ENCODE measurements around the gene MRFAP1. TPM values are rescaled to one million over a fixed set of nuclear protein-coding genes. Genes with fewer than 3 reads are reported as not detected.

MRFAP1 gene
- total and polyA plus RNA-seq, 2 donors (not counting 1 experiment from before 2014, with no cell fraction given) = 54.8 to 113 TPM

DNA sequence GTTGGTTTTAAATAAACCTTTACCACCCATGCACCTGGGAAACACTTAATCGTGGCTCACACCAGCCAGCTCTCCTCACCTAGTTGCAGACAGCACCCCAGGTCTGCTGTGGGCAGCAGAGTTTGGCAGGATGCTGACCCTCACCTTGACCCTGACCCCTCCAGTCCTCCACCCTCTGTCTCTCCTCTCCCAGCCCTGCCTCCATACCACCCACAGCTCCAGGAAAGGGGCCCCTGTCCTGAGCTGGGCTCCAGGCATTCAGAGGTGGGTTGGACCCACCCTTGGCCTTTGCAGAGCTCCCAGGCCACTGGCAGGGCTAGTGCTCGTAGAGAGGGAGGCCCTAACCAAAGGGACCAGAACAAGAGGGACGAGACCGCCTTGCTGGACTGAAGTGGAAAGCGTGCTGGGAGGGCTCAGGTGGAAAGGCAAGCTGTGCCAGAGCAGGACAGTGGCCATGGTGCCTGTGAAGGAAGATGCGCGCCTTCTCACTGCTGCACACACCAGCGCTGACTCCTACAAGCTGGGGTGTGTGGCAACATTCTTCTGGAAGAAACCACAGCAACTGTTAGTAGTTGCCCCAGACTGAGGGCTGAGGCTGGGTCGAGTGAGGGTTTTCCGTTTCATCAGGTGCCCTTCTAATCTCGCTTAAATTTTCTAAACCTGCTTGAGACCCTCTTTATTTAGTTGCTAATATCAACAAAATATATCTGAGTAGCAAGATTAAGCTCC is 42.5 kb downstream of the MRFAP1 start:
- H3K4me3 ChIP-seq (ENCODE audit: control extremely low read depth in 1 of 5, extremely low read depth in 1 of 5, insufficient read depth in 1 of 5, low read depth in 2 of 5, low read length in 4 of 5) = no peak overlapping the region
- ATAC-seq (ENCODE audit: low read depth) (no peak), DNase-seq (no peak)
- Mint-ChIP-seq H3K4me3 (no peak overlapping the region), H3K27me3 (peaks cover 4% of the 10 kb centered on the region), H3K4me1 (peaks cover 2% of the 10 kb centered on the region), H3K9me3 (ENCODE audit: insufficient read depth) (no peaks in the 10 kb centered on the region), H3K27ac (no peak overlapping the region)
- H3K79me2 ChIP-seq (ENCODE audit: control insufficient read depth, insufficient read depth, low read length) = peaks cover 21% of the 10 kb centered on the region
- intact Hi-C loops (cut with micrococcal nuclease) = no loop called here
- no peak overlapping the region for H3K27ac ChIP-seq (ENCODE audit: low read length in 2 of 2)
- no peaks in the 10 kb centered on the region for H3K4me1 ChIP-seq (ENCODE audit: control insufficient read depth in 2 of 2, insufficient read depth in 2 of 2, low read length in 2 of 2)
- H3K27me3 ChIP-seq (replicated peaks in 1 of 4; ENCODE audit: control extremely low read depth in 1 of 4, control insufficient read depth in 3 of 4, insufficient read depth in 4 of 4, low read length in 3 of 4) = peaks cover 0 to 2% (median 0%) of the 10 kb centered on the region in 4 experiments
- no peaks in the 10 kb centered on the region for H4K20me1 ChIP-seq (ENCODE audit: control insufficient read depth, insufficient read depth, low read length, poor library complexity, severe bottlenecking)
- CTCF ChIA-PET = no interaction called here
- peaks cover 0 to 10% (median 2%) of the 10 kb centered on the region in 3 donors for H3K9me3 ChIP-seq (ENCODE audit: control extremely low read depth in 1 of 3, control insufficient read depth in 2 of 3, insufficient read depth in 1 of 3, low read length in 2 of 3)
- 86% methylated on average over 5 of the region's 11 CpGs for WGBS (ENCODE audit: insufficient coverage)
- H2AFZ ChIP-seq (ENCODE audit: insufficient read depth, low read depth, low read length, poor library complexity, severe bottlenecking) = no peak overlapping the region
- TF ChIP-seq EZH2 (IDR thresholded peaks at IDR 0.05; ENCODE audit: borderline replicate concordance, insufficient read depth, low read depth, low read length, poor library complexity, severe bottlenecking) = no peak
- TF ChIP-seq, protein P1, sequence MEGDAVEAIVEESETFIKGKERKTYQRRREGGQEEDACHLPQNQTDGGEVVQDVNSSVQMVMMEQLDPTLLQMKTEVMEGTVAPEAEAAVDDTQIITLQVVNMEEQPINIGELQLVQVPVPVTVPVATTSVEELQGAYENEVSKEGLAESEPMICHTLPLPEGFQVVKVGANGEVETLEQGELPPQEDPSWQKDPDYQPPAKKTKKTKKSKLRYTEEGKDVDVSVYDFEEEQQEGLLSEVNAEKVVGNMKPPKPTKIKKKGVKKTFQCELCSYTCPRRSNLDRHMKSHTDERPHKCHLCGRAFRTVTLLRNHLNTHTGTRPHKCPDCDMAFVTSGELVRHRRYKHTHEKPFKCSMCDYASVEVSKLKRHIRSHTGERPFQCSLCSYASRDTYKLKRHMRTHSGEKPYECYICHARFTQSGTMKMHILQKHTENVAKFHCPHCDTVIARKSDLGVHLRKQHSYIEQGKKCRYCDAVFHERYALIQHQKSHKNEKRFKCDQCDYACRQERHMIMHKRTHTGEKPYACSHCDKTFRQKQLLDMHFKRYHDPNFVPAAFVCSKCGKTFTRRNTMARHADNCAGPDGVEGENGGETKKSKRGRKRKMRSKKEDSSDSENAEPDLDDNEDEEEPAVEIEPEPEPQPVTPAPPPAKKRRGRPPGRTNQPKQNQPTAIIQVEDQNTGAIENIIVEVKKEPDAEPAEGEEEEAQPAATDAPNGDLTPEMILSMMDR (IDR thresholded peaks at IDR 0.05) = no peak
- peaks cover 0 to 3% of the 10 kb centered on the region in 2 experiments for H3K36me3 ChIP-seq (replicated peaks in 1 of 2; ENCODE audit: control extremely low read depth in 1 of 2, control insufficient read depth in 1 of 2, extremely low read depth in 1 of 2, insufficient read depth in 2 of 2, low read length in 1 of 2)
- POLR2A ChIA-PET = no interaction called here
- no peak overlapping the region for H3K4me2 ChIP-seq (replicated peaks; ENCODE audit: low read depth, low read length, poor library complexity, severe bottlenecking)
- H3K9ac ChIP-seq (ENCODE audit: low read length) = no peak overlapping the region

DNA sequence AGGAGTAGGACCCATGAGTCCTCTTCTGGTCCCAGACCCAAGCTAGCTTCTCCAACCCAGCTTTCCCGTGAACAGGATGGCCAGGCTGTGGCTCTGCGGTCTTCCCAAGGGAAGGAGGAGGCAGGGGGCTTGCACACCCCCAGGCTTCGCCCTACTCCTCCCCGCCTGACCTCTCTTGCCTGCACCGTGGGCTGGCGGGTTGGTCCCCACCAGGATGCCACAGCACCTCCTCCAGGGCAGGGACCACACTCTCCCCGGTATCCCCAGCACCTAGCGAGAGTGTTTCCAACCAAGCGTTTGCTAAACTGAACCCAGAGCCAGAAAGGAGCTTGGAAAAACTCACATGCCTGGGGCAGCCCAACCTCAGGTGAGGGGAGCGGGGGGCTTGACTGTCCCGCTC is 44.2 kb downstream of the MRFAP1 start:
- Histone ChIP-seq H3K9me3 (ENCODE audit: control extremely low read depth in 1 of 3, control insufficient read depth in 2 of 3, insufficient read depth in 1 of 3, low read length in 2 of 3) (peaks cover 0 to 10% (median 2%) of the 10 kb centered on the region in 3 donors), H3K27me3 (replicated peaks in 1 of 4; ENCODE audit: control extremely low read depth in 1 of 4, control insufficient read depth in 3 of 4, insufficient read depth in 4 of 4, low read length in 3 of 4) (peaks cover 0 to 14% (median 0%) of the 10 kb centered on the region in 4 experiments), H3K79me2 (ENCODE audit: control insufficient read depth, insufficient read depth, low read length) (peaks cover 16% of the 10 kb centered on the region), H3K4me3 (ENCODE audit: control extremely low read depth in 1 of 5, extremely low read depth in 1 of 5, insufficient read depth in 1 of 5, low read depth in 2 of 5, low read length in 4 of 5) (no peak overlapping the region), H3K27ac (ENCODE audit: low read length in 2 of 2) (no peak overlapping the region), H3K36me3 (replicated peaks in 1 of 2; ENCODE audit: control extremely low read depth in 1 of 2, control insufficient read depth in 1 of 2, extremely low read depth in 1 of 2, insufficient read depth in 2 of 2, low read length in 1 of 2) (no peaks in the 10 kb centered on the region), H3K9ac (ENCODE audit: low read length) (no peak overlapping the region), H4K20me1 (ENCODE audit: control insufficient read depth, insufficient read depth, low read length, poor library complexity, severe bottlenecking) (no peaks in the 10 kb centered on the region), H3K4me2 (replicated peaks; ENCODE audit: low read depth, low read length, poor library complexity, severe bottlenecking) (no peak overlapping the region), H2AFZ (ENCODE audit: insufficient read depth, low read depth, low read length, poor library complexity, severe bottlenecking) (no peak overlapping the region), H3K4me1 (ENCODE audit: control insufficient read depth in 2 of 2, insufficient read depth in 2 of 2, low read length in 2 of 2) (no peaks in the 10 kb centered on the region)
- DNase-seq (no peak), ATAC-seq (ENCODE audit: low read depth) (no peak)
- H3K4me1 Mint-ChIP-seq = no peaks in the 10 kb centered on the region
- no peak overlapping the region for H3K27ac Mint-ChIP-seq
- no peak for TF ChIP-seq EZH2 (IDR thresholded peaks at IDR 0.05; ENCODE audit: borderline replicate concordance, insufficient read depth, low read depth, low read length, poor library complexity, severe bottlenecking)
- H3K27me3 Mint-ChIP-seq = peaks cover 4% of the 10 kb centered on the region
- 94% methylated on average over 10 of the region's 11 CpGs for WGBS (ENCODE audit: insufficient coverage)
- no peak overlapping the region for H3K4me3 Mint-ChIP-seq
- no peaks in the 10 kb centered on the region for H3K9me3 Mint-ChIP-seq (ENCODE audit: insufficient read depth)
- POLR2A ChIA-PET = no interaction called here
- CTCF ChIA-PET = no interaction called here
- intact Hi-C loops (cut with micrococcal nuclease) = no loop called here

Measured in B cell (primary cell).